Activated CD8-positive, alpha-beta memory T cell treated with anti-CD3 and anti-CD28 coated beads for 1 hour (primary cell): ENCODE data around the gene SPRR2D.
"Not testable (repeated sequence)": the region's sequence is repeated elsewhere in the genome, so short reads cannot be mapped to it uniquely, and the experiment has no call there.

Experiments
- DNase-seq, 2 donors: peaks; one replicate each; pipeline ENCODE4 v3.0.0-alpha.2; 2020; ENCODE audit warnings: low read depth in 1 of 2; ENCODE audit errors: extremely low read depth in 1 of 2

SPRR2D gene

GRCh38 chr1:153021829-153022228 lies 19.1 kb downstream of the SPRR2D start:
- DNase-seq: not testable (repeated sequence)

- DNase-seq: not testable (repeated sequence)
These were observed 29.6 kb downstream of the SPRR2D start for GRCh38 chr1:153011235-153011758.

GRCh38 chr1:153001382-153001781 lies 39.5 kb downstream of the SPRR2D start, which contains the start of gene SPRR3:
Gene SPRR3 (plus strand): TSS chr1:153001749. CDS start chr1:153003021, 1,272 bp downstream.
- no peak for DNase-seq

DNA sequence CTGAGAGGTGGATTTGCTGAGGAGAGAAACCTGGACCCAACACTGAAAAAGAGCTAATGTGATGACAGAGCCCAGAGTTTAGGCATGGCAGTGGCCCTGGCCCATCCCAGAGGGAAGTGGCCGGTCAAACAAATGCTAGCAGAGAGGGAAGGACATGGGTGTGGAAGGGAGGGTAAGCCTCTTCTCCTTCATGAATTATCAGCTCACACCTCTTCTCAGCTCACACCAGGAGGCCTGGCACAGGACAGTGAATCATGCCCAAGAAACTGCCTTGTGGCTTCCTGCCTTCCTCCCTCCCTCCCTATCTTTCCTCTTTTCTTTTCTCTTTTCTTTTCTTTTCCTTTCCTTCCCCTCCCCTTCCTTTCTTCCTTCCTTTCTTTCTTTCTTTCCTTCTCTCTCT lies 40.6 kb downstream of the SPRR2D start:
- DNase-seq: no peak

GRCh38 chr1:152999818-153000217 lies 41.1 kb downstream of the SPRR2D start:
- no peak for DNase-seq

- no peak for DNase-seq
These were observed 42.4 kb downstream of the SPRR2D start for GRCh38 chr1:152998476-152998875.

- DNase-seq: no peak
These were observed 43.0 kb downstream of the SPRR2D start for GRCh38 chr1:152997901-152998300.

- DNase-seq: no peak
These were observed 44.1 kb downstream of the SPRR2D start for GRCh38 chr1:152996633-152997400.

DNA sequence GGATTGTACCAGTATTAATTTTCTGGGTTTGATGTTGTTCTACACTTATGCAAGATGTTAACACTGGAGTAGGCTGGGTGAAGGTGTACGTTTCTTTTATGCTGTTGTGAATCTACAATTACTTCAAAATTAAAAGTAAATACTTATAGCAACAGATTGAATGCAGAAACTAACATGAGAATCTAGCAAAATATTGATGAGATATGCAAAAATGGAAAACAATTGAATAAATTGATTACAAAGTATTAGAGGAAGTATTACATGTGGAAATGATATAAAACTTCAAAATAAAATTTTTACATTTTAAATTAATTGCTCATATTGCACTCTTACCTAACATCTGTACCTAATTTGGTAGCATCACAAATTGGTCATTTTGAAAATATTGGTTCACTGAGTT lies 45.1 kb downstream of the SPRR2D start:
- no peak for DNase-seq

GRCh38 chr1:152993186-152993585 lies 47.7 kb downstream of the SPRR2D start:
- no peak for DNase-seq
